D721Med (cell line): Measurements from ENCODE around the gene TMEM141.
"Not testable (repeated sequence)": the region's sequence is repeated elsewhere in the genome, so short reads cannot be mapped to it uniquely, and the experiment has no call there.

Experiments
- DNase-seq: peaks from one replicate; pipeline ENCODE4 v3.0.0; 2011; ENCODE audit warnings: low spot score; ENCODE audit not compliant: insufficient read length
- FAIRE-seq: peaks from 2 replicates; lab custom pipeline; 2011; peaks lifted over from hg19 to GRCh38; lab: Jason Lieb, UNC
- TF ChIP-seq, protein P1 (sequence below): IDR thresholded peaks from 2 replicates; pipeline ENCODE4 v1.5.1; 2012; ENCODE audit warnings: mild to moderate bottlenecking, control low read depth; ENCODE audit not compliant: insufficient read depth; ENCODE audit errors: missing control alignments

TMEM141 gene

GRCh38 chr9:136840140-136840876 is 49.2 kb downstream of the TMEM141 start:
- DNase-seq, result no peak
- no peak for FAIRE-seq
- TF ChIP-seq, protein P1, sequence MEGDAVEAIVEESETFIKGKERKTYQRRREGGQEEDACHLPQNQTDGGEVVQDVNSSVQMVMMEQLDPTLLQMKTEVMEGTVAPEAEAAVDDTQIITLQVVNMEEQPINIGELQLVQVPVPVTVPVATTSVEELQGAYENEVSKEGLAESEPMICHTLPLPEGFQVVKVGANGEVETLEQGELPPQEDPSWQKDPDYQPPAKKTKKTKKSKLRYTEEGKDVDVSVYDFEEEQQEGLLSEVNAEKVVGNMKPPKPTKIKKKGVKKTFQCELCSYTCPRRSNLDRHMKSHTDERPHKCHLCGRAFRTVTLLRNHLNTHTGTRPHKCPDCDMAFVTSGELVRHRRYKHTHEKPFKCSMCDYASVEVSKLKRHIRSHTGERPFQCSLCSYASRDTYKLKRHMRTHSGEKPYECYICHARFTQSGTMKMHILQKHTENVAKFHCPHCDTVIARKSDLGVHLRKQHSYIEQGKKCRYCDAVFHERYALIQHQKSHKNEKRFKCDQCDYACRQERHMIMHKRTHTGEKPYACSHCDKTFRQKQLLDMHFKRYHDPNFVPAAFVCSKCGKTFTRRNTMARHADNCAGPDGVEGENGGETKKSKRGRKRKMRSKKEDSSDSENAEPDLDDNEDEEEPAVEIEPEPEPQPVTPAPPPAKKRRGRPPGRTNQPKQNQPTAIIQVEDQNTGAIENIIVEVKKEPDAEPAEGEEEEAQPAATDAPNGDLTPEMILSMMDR, result no peak

- TF ChIP-seq, protein P1, result no peak
- FAIRE-seq (no peak), DNase-seq (no peak)
Observed at GRCh38 chr9:136840877-136841645, 49.9 kb downstream of the TMEM141 start.

- not testable (repeated sequence) for DNase-seq, FAIRE-seq
Observed at GRCh38 chr9:136841646-136842379, 50.7 kb downstream of the TMEM141 start.

DNA sequence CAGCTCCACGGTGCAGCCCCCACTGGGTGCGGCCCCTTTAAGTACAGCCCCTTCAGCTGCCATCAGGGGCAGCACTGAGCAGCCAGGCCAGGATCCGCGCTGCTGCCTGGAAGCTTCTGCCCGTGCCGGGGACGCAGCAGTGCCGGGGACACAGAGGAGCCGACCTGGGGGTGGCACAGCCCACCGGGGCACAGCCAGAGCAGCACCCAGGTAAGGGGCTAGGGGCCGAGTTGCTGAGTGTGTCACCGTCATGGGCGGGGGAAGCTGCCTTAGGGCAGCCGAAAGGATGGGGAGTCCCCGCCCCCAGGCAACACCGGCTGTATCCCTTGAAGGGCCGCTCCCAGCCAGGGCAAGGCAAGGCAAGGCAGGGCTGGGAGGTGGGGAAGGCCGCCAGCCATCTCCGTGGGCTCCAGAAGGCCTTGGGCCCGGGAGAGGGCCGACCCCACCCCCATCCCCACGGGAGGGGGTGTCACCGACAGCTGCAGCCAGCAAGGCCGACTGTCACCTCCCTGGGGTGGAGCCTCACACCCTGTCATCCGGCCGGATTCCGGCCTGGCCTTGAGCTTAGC is 51.3 kb downstream of the TMEM141 start, which contains the start of gene AJM1:
AJM1 (plus strand) TSS at position 99 of the 569 bp plus-strand sequence. CDS start 1,937 bp downstream, outside the sequence.
- TF ChIP-seq, protein P1, result peak; percentile 66
- not testable (repeated sequence) for FAIRE-seq
- peak; percentile 60 for DNase-seq
